PC-9 (cell line): ENCODE measurements around the gene PEX11A. TPM values are rescaled to one million over a fixed set of nuclear protein-coding genes. Genes with fewer than 3 reads are reported as not detected.

Experiments
- BruUV-seq: library from RNA; stranded (reverse); fragments of 400-500 nt; replicated peaks from 2 replicates; lab custom pipeline; 2021; lab: Mats Ljungman, UMichigan
- CTCF ChIA-PET: fragments of 300-600 bp; sonication (Branson Sonifier 250); formaldehyde crosslinking; loops from one replicate; lab custom pipeline; 2022; ENCODE audit warnings: antibody characterized with exemption; lab: Charles Lee
- POLR2A ChIA-PET: fragments of 300-600 bp; sonication (Branson Sonifier 250); formaldehyde crosslinking; loops from one replicate; lab custom pipeline; 2022; ENCODE audit warnings: antibody characterized with exemption; ENCODE audit not compliant: unreplicated experiment; lab: Charles Lee
- DNase-seq, 2 experiments: peaks; one replicate each; pipeline versions ENCODE4 v3.0.0 to v3.0.0-alpha.2; 2015 to 2022; ENCODE audit warnings: mixed read lengths in 1 of 2
- H2AFZ ChIP-seq: fragments of 200-600 bp; sonication (generic); 2 replicates; pipeline ENCODE4 v1.8.1; 2017; ENCODE audit warnings: antibody characterized with exemption
- H3F3A ChIP-seq: fragments of 200-600 bp; sonication (generic); 2 replicates; pipeline ENCODE4 v1.8.1; 2017; ENCODE audit warnings: antibody characterized with exemption, mild to moderate bottlenecking, low read depth; ENCODE audit not compliant: insufficient read depth
- H3K27ac ChIP-seq: fragments of 200-600 bp; sonication (generic); 2 replicates; pipeline ENCODE4 v1.6.1; 2016; ENCODE audit warnings: mixed run types
- H3K27me3 ChIP-seq: fragments of 200-600 bp; sonication (generic); 2 replicates; pipeline ENCODE4 v1.6.1; 2016; ENCODE audit warnings: low read depth, mixed run types; ENCODE audit not compliant: insufficient read depth
- H3K36me3 ChIP-seq: fragments of 200-600 bp; sonication (generic); 2 replicates; pipeline ENCODE4 v1.6.1; 2016; ENCODE audit warnings: low read depth, mixed run types
- H3K4me1 ChIP-seq: fragments of 200-600 bp; sonication (generic); replicated peaks from 2 replicates; pipeline ENCODE4 v1.6.1; 2016; ENCODE audit warnings: mixed run types; ENCODE audit not compliant: insufficient read depth
- H3K4me2 ChIP-seq: fragments of 200-600 bp; sonication (generic); 2 replicates; pipeline ENCODE4 v1.6.1; 2017; ENCODE audit warnings: mixed run types
- H3K4me3 ChIP-seq: fragments of 200-600 bp; sonication (generic); 2 replicates; pipeline ENCODE4 v1.6.1; 2016; ENCODE audit warnings: mixed run types
- H3K79me2 ChIP-seq: fragments of 200-600 bp; sonication (generic); 2 replicates; pipeline ENCODE4 v1.6.1; 2017; ENCODE audit warnings: low read depth, mixed run types
- H3K9me2 ChIP-seq: fragments of 200-600 bp; sonication (generic); 2 replicates; pipeline ENCODE4 v1.8.1; 2017; ENCODE audit warnings: mild to moderate bottlenecking; ENCODE audit not compliant: insufficient read depth
- H3K9me3 ChIP-seq: fragments of 200-600 bp; sonication (generic); 2 replicates; pipeline ENCODE4 v1.8.1; 2016; ENCODE audit warnings: low read depth; ENCODE audit not compliant: insufficient read depth
- H4K20me1 ChIP-seq: fragments of 200-600 bp; sonication (generic); 2 replicates; pipeline ENCODE4 v1.8.1; 2017; ENCODE audit not compliant: insufficient read depth
- CTCF ChIP-seq: fragments of 200-600 bp; sonication (generic); conservative IDR thresholded peaks from 2 replicates; pipeline ENCODE4 v1.6.1; 2017; ENCODE audit warnings: mixed run types, antibody characterized with exemption, mild to moderate bottlenecking, moderate library complexity
- EZH2 ChIP-seq: fragments of 200-600 bp; sonication (generic); IDR thresholded peaks from 2 replicates; pipeline ENCODE4 v1.8.0; 2017; ENCODE audit warnings: antibody characterized with exemption, low read depth
- intact Hi-C: fragments of 100-400 bp; cut with micrococcal nuclease; formaldehyde crosslinking; loops from one replicate; pipeline ENCODE4 v1.10.0; 2022; ENCODE audit not compliant: unreplicated experiment
- total RNA-seq: library from RNA; stranded (reverse); gene quantifications from 2 replicates; pipeline ENCODE4 v1.2.3, GENCODE V29; 2021

PEX11A gene
- total RNA-seq, 1 experiment from 2014 or later = 12.8 TPM

GRCh38 chr15:89652131-89652530, 38.4 kb downstream of the PEX11A start:
- TF ChIP-seq CTCF (no peak), EZH2 (no peak)
- no peaks in the 10 kb centered on the region for H3K9me3 ChIP-seq
- H4K20me1 ChIP-seq = no peaks in the 10 kb centered on the region
- peaks cover 36% of the 10 kb centered on the region for H3F3A ChIP-seq
- no TSS peak for BruUV-seq
- no peaks in the 10 kb centered on the region for H3K9me2 ChIP-seq
- peaks cover 9% of the 10 kb centered on the region for H3K4me1 ChIP-seq
- H3K4me2 ChIP-seq = no peak overlapping the region
- peaks cover 16% of the 10 kb centered on the region for H3K79me2 ChIP-seq
- no peak overlapping the region for H2AFZ ChIP-seq
- ChIA-PET CTCF (no interaction called here), POLR2A (no interaction called here)
- H3K4me3 ChIP-seq = no peak overlapping the region
- H3K27ac ChIP-seq = no peak overlapping the region
- DNase-seq = no peak
- H3K27me3 ChIP-seq = no peaks in the 10 kb centered on the region
- peaks cover 13% of the 10 kb centered on the region; the same call in 1 of the 2 replicates for H3K36me3 ChIP-seq
- intact Hi-C loops = no loop called here

- Histone ChIP-seq H3K9me2 (no peaks in the 10 kb centered on the region), H3K4me1 (peaks cover 9% of the 10 kb centered on the region), H4K20me1 (no peaks in the 10 kb centered on the region), H3K79me2 (peaks cover 16% of the 10 kb centered on the region), H3K4me2 (no peak overlapping the region), H3F3A (peaks cover 14% of the 10 kb centered on the region; the same call in 1 of the 2 replicates), H2AFZ (no peak overlapping the region), H3K27me3 (no peaks in the 10 kb centered on the region), H3K36me3 (peaks cover 13% of the 10 kb centered on the region; the same call in 1 of the 2 replicates), H3K9me3 (no peaks in the 10 kb centered on the region), H3K4me3 (no peak overlapping the region), H3K27ac (no peak overlapping the region)
- no peak for DNase-seq
- TF ChIP-seq EZH2 = no peak
- no peak for TF ChIP-seq CTCF
- CTCF ChIA-PET = no interaction called here
- BruUV-seq = no TSS peak
- POLR2A ChIA-PET = no interaction called here
- intact Hi-C loops = no loop called here
Measured at GRCh38 chr15:89649716-89650115, 40.8 kb downstream of the PEX11A start.

DNA sequence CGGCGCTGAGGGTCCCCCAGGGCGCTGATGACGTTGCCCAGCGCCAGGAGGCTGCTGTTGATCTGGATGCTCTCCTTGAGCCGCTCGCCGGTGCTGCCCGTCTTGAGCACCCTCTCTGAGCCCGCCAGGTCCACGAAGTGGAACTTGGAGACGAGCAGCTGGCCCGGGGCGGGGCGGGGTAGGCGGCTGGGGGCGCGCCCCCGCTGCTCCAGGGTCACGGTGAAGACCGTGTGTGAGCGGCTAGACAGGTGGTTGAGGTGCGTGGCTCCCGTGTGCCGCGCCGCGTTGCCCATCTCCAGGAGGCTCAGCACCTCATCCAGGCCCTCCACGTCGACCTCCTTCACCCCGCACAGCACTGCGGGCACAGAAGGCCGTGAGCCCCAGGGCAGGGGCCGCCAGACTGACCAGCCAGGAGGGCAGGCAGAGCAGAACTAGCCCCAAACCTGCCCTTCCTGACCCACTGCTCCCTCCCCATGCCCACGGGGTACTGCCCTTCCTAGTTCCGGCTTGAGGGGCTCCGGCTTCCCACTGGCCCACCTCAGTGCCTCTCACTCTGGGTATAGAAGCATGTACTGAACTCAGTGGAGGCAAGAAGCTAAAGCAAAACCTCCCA, 41.4 kb downstream of the PEX11A start:
- H3F3A ChIP-seq = 0 out of 2 replicates have a peak, but pooled peaks cover 10% of the 10 kb centered on the region
- no TSS peak for BruUV-seq
- H3K36me3 ChIP-seq = peaks cover 13% of the 10 kb centered on the region; the same call in 1 of the 2 replicates
- H3K27ac ChIP-seq = no peak overlapping the region
- no peak for DNase-seq
- no peak overlapping the region for H3K4me2 ChIP-seq
- intact Hi-C loops = no loop called here
- no peaks in the 10 kb centered on the region for H3K9me2 ChIP-seq
- H3K79me2 ChIP-seq = peaks cover 16% of the 10 kb centered on the region
- no peak overlapping the region for H3K4me3 ChIP-seq
- H3K4me1 ChIP-seq = peaks cover 9% of the 10 kb centered on the region
- POLR2A ChIA-PET = no interaction called here
- TF ChIP-seq CTCF (no peak), EZH2 (no peak)
- H4K20me1 ChIP-seq = no peaks in the 10 kb centered on the region
- H3K27me3 ChIP-seq = no peaks in the 10 kb centered on the region
- CTCF ChIA-PET = interaction anchor here (0.6 kb wide), 1 partner anchor 34 kb away, joined by 3 read pairs; no protein-coding TSS in a partner anchor
- no peak overlapping the region for H2AFZ ChIP-seq
- H3K9me3 ChIP-seq = no peaks in the 10 kb centered on the region
